ENCODE measurements around the gene GRIFIN.
"Not testable (repeated sequence)": the region's sequence is repeated elsewhere in the genome, so short reads cannot be mapped to it uniquely, and the experiment has no call there.

Gene GRIFIN

GRCh38 chr7:2477447-2478398 lies 1.5 kb upstream of the GRIFIN start:
- peak; percentile 71 for DNase-seq

- no peak for DNase-seq
Measured at GRCh38 chr7:2476776-2477446, 713 bp upstream of the GRIFIN start.

GRCh38 chr7:2475678-2476015 lies 551 bp downstream of the GRIFIN start:
- no peak for DNase-seq

GRCh38 chr7:2474813-2475677 lies 1.2 kb downstream of the GRIFIN start:
- DNase-seq, result no peak

- DNase-seq, result no peak
Measured at GRCh38 chr7:2474224-2474623, 2.0 kb downstream of the GRIFIN start.

GRCh38 chr7:2473496-2474180 lies 2.6 kb downstream of the GRIFIN start:
- no peak for DNase-seq

GRCh38 chr7:2472739-2473138 lies 3.5 kb downstream of the GRIFIN start:
- DNase-seq, result no peak

GRCh38 chr7:2471396-2471795 lies 4.8 kb downstream of the GRIFIN start:
- DNase-seq, result no peak

GRCh38 chr7:2471022-2471329 lies 5.2 kb downstream of the GRIFIN start:
- DNase-seq, result no peak

GRCh38 chr7:2470204-2471021 lies 5.8 kb downstream of the GRIFIN start:
- no peak for DNase-seq

- not testable (repeated sequence) for DNase-seq
Measured at GRCh38 chr7:2469460-2470203, 6.6 kb downstream of the GRIFIN start.

GRCh38 chr7:2468227-2468626 lies 8.0 kb downstream of the GRIFIN start:
- no peak for DNase-seq

GRCh38 chr7:2466675-2467074 lies 9.5 kb downstream of the GRIFIN start:
- DNase-seq, result no peak

- DNase-seq, result no peak
Measured at GRCh38 chr7:2465928-2466327, 10.3 kb downstream of the GRIFIN start.

GRCh38 chr7:2462731-2463130 lies 13.5 kb downstream of the GRIFIN start:
- DNase-seq, result no peak

GRCh38 chr7:2461268-2462026 lies 14.8 kb downstream of the GRIFIN start:
- DNase-seq, result no peak

GRCh38 chr7:2460641-2461040 lies 15.6 kb downstream of the GRIFIN start:
- DNase-seq, result no peak

- no peak for DNase-seq
Measured at GRCh38 chr7:2460188-2460587, 16.0 kb downstream of the GRIFIN start.

- DNase-seq, result no peak
Measured at GRCh38 chr7:2459674-2460073, 16.5 kb downstream of the GRIFIN start.

- DNase-seq, result not testable (repeated sequence)
Measured at GRCh38 chr7:2453849-2454248, 22.3 kb downstream of the GRIFIN start.
